H1 (cell line): ENCODE data around the gene NDC1. TPM values are rescaled to one million over a fixed set of nuclear protein-coding genes. Genes with fewer than 3 reads are reported as not detected.

Experiments
- CTCF ChIA-PET: fragments of 300-600 bp; sonication (Branson Sonifier 250); formaldehyde crosslinking; loops from one replicate; lab custom pipeline; 2021; ENCODE audit not compliant: partially characterized antibody; lab: Charles Lee
- POLR2A ChIA-PET: fragments of 300-600 bp; sonication (Branson Sonifier 250); formaldehyde crosslinking; loops from one replicate; lab custom pipeline; 2021; ENCODE audit warnings: inconsistent platforms; ENCODE audit not compliant: partially characterized antibody; lab: Charles Lee
- DNase-seq, 2 experiments: peaks; one replicate each; pipeline versions ENCODE4 v3.0.0 to v3.0.0-alpha.2; 2010 to 2022; ENCODE audit warnings: low spot score in 2 of 2, low read depth in 1 of 2, mixed read lengths in 1 of 2
- FAIRE-seq: peaks from 2 replicates; lab custom pipeline; 2011; peaks lifted over from hg19 to GRCh38; lab: Jason Lieb, UNC
- H2AFZ ChIP-seq: 2 replicates; pipeline ENCODE4 v1.8.1; 2012; ENCODE audit warnings: low read length, inconsistent platforms
- H2AK5ac ChIP-seq: 2 replicates; pipeline ENCODE4 v1.6.1; 2013; ENCODE audit warnings: low read depth, low read length
- H2BK120ac ChIP-seq: replicated peaks from 2 replicates; pipeline ENCODE3; 2013; ENCODE audit warnings: low read depth, low read length, inconsistent platforms
- H2BK12ac ChIP-seq: 2 replicates; pipeline ENCODE4 v1.6.1; 2013; ENCODE audit warnings: low read depth, low read length
- H2BK15ac ChIP-seq: 2 replicates; pipeline ENCODE4 v1.6.1; 2013; ENCODE audit warnings: low read length
- H2BK20ac ChIP-seq: 2 replicates; pipeline ENCODE4 v1.6.1; 2013; ENCODE audit warnings: low read length
- H2BK5ac ChIP-seq: 2 replicates; pipeline ENCODE4 v1.6.1; 2013; ENCODE audit warnings: low read depth, low read length
- H3K14ac ChIP-seq: 2 replicates; pipeline ENCODE4 v1.6.1; 2013; ENCODE audit warnings: inconsistent platforms; ENCODE audit not compliant: insufficient read length
- H3K18ac ChIP-seq: 2 replicates; pipeline ENCODE4 v1.6.1; 2013; ENCODE audit warnings: low read length; ENCODE audit errors: extremely low read depth
- H3K23ac ChIP-seq: 2 replicates; pipeline ENCODE4 v1.6.1; 2013; ENCODE audit warnings: inconsistent platforms; ENCODE audit not compliant: insufficient read length
- H3K23me2 ChIP-seq: 2 replicates; pipeline ENCODE4 v1.6.1; 2013; ENCODE audit warnings: low read depth, low read length
- H3K27ac ChIP-seq: 2 replicates; pipeline ENCODE4 v1.6.1; 2011; ENCODE audit warnings: low read depth, low read length, inconsistent platforms
- H3K27me3 ChIP-seq, 4 experiments: replicated peaks in 1 of 4; 1 replicate in 1 of 4; 2 replicates in 3 of 4; pipeline versions ENCODE4 v1.6.1 to v1.8.1; 2011 to 2013; ENCODE audit warnings: low read length in 3 of 4, mild to moderate bottlenecking in 3 of 4, inconsistent platforms in 2 of 4, mixed read lengths in 2 of 4, moderate library complexity in 1 of 4; ENCODE audit not compliant: control insufficient read depth in 3 of 4, insufficient read depth in 3 of 4; ENCODE audit errors: extremely low read depth in 1 of 4
- H3K36me3 ChIP-seq, 4 experiments: 2 replicates each; pipeline versions ENCODE4 v1.6.1 to v1.8.1; 2011 to 2013; ENCODE audit warnings: mild to moderate bottlenecking in 4 of 4, low read length in 3 of 4, moderate library complexity in 2 of 4, control low read depth in 1 of 4, inconsistent platforms in 1 of 4; ENCODE audit not compliant: insufficient read depth in 4 of 4, control insufficient read depth in 2 of 4
- H3K4ac ChIP-seq: replicated peaks from 2 replicates; pipeline ENCODE3; 2013; ENCODE audit warnings: low read length, low read depth, mixed read lengths, inconsistent platforms; ENCODE audit not compliant: insufficient read length
- H3K4me1 ChIP-seq, 4 experiments: replicated peaks in 1 of 4; 1 replicate in 1 of 4; 2 replicates in 3 of 4; pipeline versions ENCODE4 v1.6.1 to v1.8.1; 2011 to 2013; ENCODE audit warnings: low read length in 3 of 4, inconsistent platforms in 2 of 4, mixed read lengths in 1 of 4; ENCODE audit not compliant: insufficient read depth in 4 of 4, control insufficient read depth in 3 of 4
- H3K4me2 ChIP-seq, 2 experiments: 2 replicates each; pipeline versions ENCODE4 v1.6.1 to v1.8.1; 2011 to 2013; ENCODE audit warnings: low read depth in 2 of 2, low read length in 2 of 2, control low read depth in 1 of 2, inconsistent platforms in 1 of 2, mild to moderate bottlenecking in 1 of 2; ENCODE audit not compliant: insufficient read depth in 1 of 2
- H3K4me3 ChIP-seq, 4 experiments: fragments of 200-600, 300-600 bp in 1 of 4; sonication (generic), shearing (Covaris generic), sonication (Bioruptor Twin) in 1 of 4; 2 replicates each; pipeline versions ENCODE4 v1.5.1 to v1.8.1; 2011 to 2016; ENCODE audit warnings: low read length in 4 of 4, low read depth in 3 of 4, control low read depth in 2 of 4, inconsistent platforms in 2 of 4, mild to moderate bottlenecking in 2 of 4, mixed read lengths in 1 of 4, moderate library complexity in 1 of 4; ENCODE audit not compliant: insufficient read depth in 2 of 4; ENCODE audit errors: extremely low read depth in 1 of 4
- H3K56ac ChIP-seq: replicated peaks from 2 replicates; pipeline ENCODE3; 2013; ENCODE audit warnings: low read depth, mild to moderate bottlenecking, mixed read lengths, low read length, inconsistent platforms; ENCODE audit not compliant: insufficient read length
- H3K79me1 ChIP-seq: 2 replicates; pipeline ENCODE4 v1.6.1; 2013; ENCODE audit warnings: low read depth, low read length, control low read depth
- H3K79me2 ChIP-seq, 2 experiments: 2 replicates each; pipeline versions ENCODE4 v1.6.1 to v1.8.1; 2012 to 2013; ENCODE audit warnings: low read length in 2 of 2, mild to moderate bottlenecking in 2 of 2, inconsistent platforms in 1 of 2; ENCODE audit not compliant: insufficient read depth in 2 of 2, control insufficient read depth in 1 of 2
- H3K9ac ChIP-seq, 4 experiments: replicated peaks in 1 of 4; 1 replicate in 1 of 4; 2 replicates in 3 of 4; pipeline versions ENCODE4 v1.6.1 to v1.8.1; 2011 to 2013; ENCODE audit warnings: low read depth in 3 of 4, low read length in 3 of 4, control low read depth in 2 of 4, mild to moderate bottlenecking in 2 of 4, moderate library complexity in 2 of 4, inconsistent platforms in 1 of 4; ENCODE audit errors: extremely low read depth in 1 of 4
- H3K9me3 ChIP-seq, 2 experiments: 2 replicates each; pipeline versions ENCODE4 v1.6.1 to v1.8.1; 2012 to 2013; ENCODE audit warnings: mild to moderate bottlenecking in 2 of 2, moderate library complexity in 2 of 2, control low read depth in 1 of 2, inconsistent platforms in 1 of 2, low read depth in 1 of 2, low read length in 1 of 2, mixed read lengths in 1 of 2; ENCODE audit not compliant: insufficient read depth in 2 of 2
- H4K20me1 ChIP-seq, 2 experiments: replicated peaks in 1 of 2; 2 replicates each; pipeline versions ENCODE3 to v1.8.1; 2011 to 2013; ENCODE audit warnings: inconsistent platforms in 2 of 2, low read length in 2 of 2, mild to moderate bottlenecking in 1 of 2; ENCODE audit not compliant: insufficient read depth in 2 of 2, control insufficient read depth in 1 of 2
- H4K5ac ChIP-seq: 2 replicates; pipeline ENCODE4 v1.6.1; 2013; ENCODE audit warnings: low read length, low read depth, mixed read lengths, inconsistent platforms; ENCODE audit not compliant: insufficient read length
- H4K8ac ChIP-seq: 2 replicates; pipeline ENCODE4 v1.8.0; 2013; ENCODE audit warnings: mild to moderate bottlenecking, moderate library complexity, low read length, inconsistent platforms; ENCODE audit not compliant: insufficient read depth; ENCODE audit errors: extremely low read depth
- H4K91ac ChIP-seq: replicated peaks from 2 replicates; pipeline ENCODE3; 2013; ENCODE audit warnings: low read length, mixed read lengths, inconsistent platforms; ENCODE audit not compliant: insufficient read length
- ASH2L ChIP-seq: fragments of 200-600, 300-600 bp; sonication (generic); IDR thresholded peaks from one replicate; pipeline ENCODE4 v1.7.1; 2017; ENCODE audit warnings: low read length
- BACH1 ChIP-seq: IDR thresholded peaks from 2 replicates; pipeline ENCODE4 v1.6.1; 2012; ENCODE audit warnings: low read length, improper control_type of control experiment
- BCL11A ChIP-seq, 2 experiments: IDR thresholded peaks; one replicate each; pipeline ENCODE4 v1.6.1; 2011; ENCODE audit warnings: low read depth in 2 of 2, low read length in 2 of 2, mild to moderate bottlenecking in 2 of 2
- CHD1 ChIP-seq: IDR thresholded peaks from 2 replicates; pipeline ENCODE4 v1.6.1; 2012; ENCODE audit warnings: low read depth, low read length, improper control_type of control experiment
- KDM1A ChIP-seq: fragments of 200-600, 300-600 bp; sonication (generic); IDR thresholded peaks from 2 replicates; pipeline ENCODE4 v1.7.1; 2016; ENCODE audit warnings: mild to moderate bottlenecking, low read length, borderline replicate concordance
- NANOG ChIP-seq: IDR thresholded peaks from 2 replicates; pipeline ENCODE4 v1.6.1; 2011; ENCODE audit warnings: low read length, low read depth, mild to moderate bottlenecking, inconsistent platforms; ENCODE audit not compliant: insufficient read depth, poor library complexity, severe bottlenecking
- POLR2AphosphoS5 ChIP-seq: IDR thresholded peaks from 2 replicates; pipeline ENCODE4 v1.6.1; 2011; ENCODE audit warnings: low read depth, low read length
- RFX5 ChIP-seq: IDR thresholded peaks from 2 replicates; pipeline ENCODE4 v1.6.1; 2011; ENCODE audit warnings: low read depth, low read length, improper control_type of control experiment, borderline replicate concordance
- WGBS, 2 experiments: shearing (Covaris generic) in 1 of 2; methylation state at CpG; one replicate each; pipeline versions ENCODE4 v1.1.6 to v1.1.7; 2013 to 2015; ENCODE audit warnings: low lambda C conversion rate in 2 of 2, mixed read lengths in 2 of 2, inconsistent platforms in 1 of 2, low coverage in 1 of 2, missing lambda C conversion rate in 1 of 2; ENCODE audit not compliant: insufficient replicate concordance in 2 of 2, insufficient coverage in 1 of 2, insufficient read length in 1 of 2; ENCODE audit errors: extremely low coverage in 1 of 2, missing lambda C conversion rate in 1 of 2; 5-methylcytosine and 5-hydroxymethylcytosine counted together
- polyA plus RNA-seq, 7 experiments: library from polyadenylated mRNA; depleted of rRNA in 3 of 7; stranded (reverse) in 5 of 7; unstranded in 2 of 7; fragments of >200 nt in 5 of 7; fragments of 200-250 nt in 2 of 7; gene quantifications; 1 replicate in 5 of 7; 2 replicates in 1 of 7; 4 replicates in 1 of 7; pipeline versions ENCODE4 v1.2.1 to v1.2.3, GENCODE V29; 2011 to 2013; ENCODE audit warnings: missing spikeins in 2 of 7, mixed read lengths in 2 of 7
- total RNA-seq: library from RNA; stranded (reverse); fragmentation: NEBNext Ultra II Directional; extraction: Animal tissue kit (Norgen Biotek cat#: 25700); gene quantifications from 2 replicates; pipeline ENCODE4 v1.2.1, GENCODE V29; 2021
- TF ChIP-seq, protein P1 (sequence below), 3 experiments: IDR thresholded peaks; 1 replicate in 2 of 3; 2 replicates in 1 of 3; pipeline versions ENCODE4 v1.5.1 to v1.6.1; 2011; ENCODE audit warnings: low read length in 3 of 3, mild to moderate bottlenecking in 3 of 3, inconsistent platforms in 2 of 3, low read depth in 1 of 3, moderate library complexity in 1 of 3; ENCODE audit not compliant: insufficient read depth in 1 of 3; ENCODE audit errors: control extremely low read depth in 1 of 3
- TF ChIP-seq, protein P2 (sequence below): IDR thresholded peaks from 2 replicates; pipeline ENCODE4 v1.6.1; 2011; ENCODE audit warnings: low read depth, mild to moderate bottlenecking, low read length; ENCODE audit not compliant: insufficient read depth

Gene NDC1
- total and polyA plus RNA-seq, 2 of the 8 experiments (the other 6 are each of a cell fraction or from before 2014, with no cell fraction given): 62.9 to 66.1 TPM

DNA sequence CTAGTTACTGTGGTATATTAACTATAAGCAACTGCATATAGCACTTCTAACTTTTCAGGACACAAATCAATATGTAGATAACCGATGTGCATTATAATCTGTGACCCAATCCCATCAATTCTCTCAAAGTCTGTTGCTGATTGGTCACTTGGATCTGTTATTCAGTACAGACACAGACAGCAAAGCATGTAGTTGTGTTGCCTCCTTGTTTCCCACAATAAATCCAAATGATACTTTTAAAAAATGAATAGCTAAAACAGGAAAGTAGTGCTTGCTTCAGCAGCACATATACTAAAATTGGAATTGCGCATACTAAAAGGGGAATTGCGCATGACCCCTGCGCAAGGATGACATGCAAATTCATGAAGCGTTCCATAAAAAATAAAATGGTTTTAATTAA, 28.1 kb downstream of the NDC1 start:
- H3K9me3 ChIP-seq: no peaks in the 10 kb centered on the region
- no peak overlapping the region for H3K23ac ChIP-seq
- no peak overlapping the region for H3K56ac ChIP-seq
- no peaks in the 10 kb centered on the region for H3K27me3 ChIP-seq
- H2BK15ac ChIP-seq: no peak overlapping the region
- H4K91ac ChIP-seq: no peak overlapping the region
- FAIRE-seq: no peak
- no peak overlapping the region for H3K4me3 ChIP-seq
- H2AFZ ChIP-seq: no peak overlapping the region
- no peak overlapping the region for H4K8ac ChIP-seq
- CTCF ChIA-PET: interaction anchor here (0.8 to 1.8 kb wide), 6 partner anchors 8 to 150 kb away, joined by 3 to 9 read pairs (median 3); no protein-coding TSS in a partner anchor
- no peak overlapping the region for H3K4me2 ChIP-seq
- no peak overlapping the region for H3K18ac ChIP-seq
- H2BK5ac ChIP-seq: no peak overlapping the region
- no peak overlapping the region for H2BK120ac ChIP-seq
- no peak overlapping the region for H3K4ac ChIP-seq
- no peaks in the 10 kb centered on the region; a peak in 1 of 7 replicates for H3K4me1 ChIP-seq
- no peaks in the 10 kb centered on the region for H4K20me1 ChIP-seq
- DNase-seq: no peak
- 96% methylated on average over 5 of the region's 5 CpGs; no CpG with 5 or more reads in 1 of the 2 experiments for WGBS, 2 experiments
- no peak overlapping the region for H3K14ac ChIP-seq
- H2BK12ac ChIP-seq: no peak overlapping the region
- H3K27ac ChIP-seq: no peak overlapping the region
- H3K36me3 ChIP-seq: peaks cover 3 to 40% (median 10%) of the 10 kb centered on the region in 4 experiments; a peak in 7 of 8 replicates
- H2BK20ac ChIP-seq: no peak overlapping the region
- no peak for TF ChIP-seq BACH1
- no peak for TF ChIP-seq ASH2L
- TF ChIP-seq KDM1A: no peak
- TF ChIP-seq, protein P1, sequence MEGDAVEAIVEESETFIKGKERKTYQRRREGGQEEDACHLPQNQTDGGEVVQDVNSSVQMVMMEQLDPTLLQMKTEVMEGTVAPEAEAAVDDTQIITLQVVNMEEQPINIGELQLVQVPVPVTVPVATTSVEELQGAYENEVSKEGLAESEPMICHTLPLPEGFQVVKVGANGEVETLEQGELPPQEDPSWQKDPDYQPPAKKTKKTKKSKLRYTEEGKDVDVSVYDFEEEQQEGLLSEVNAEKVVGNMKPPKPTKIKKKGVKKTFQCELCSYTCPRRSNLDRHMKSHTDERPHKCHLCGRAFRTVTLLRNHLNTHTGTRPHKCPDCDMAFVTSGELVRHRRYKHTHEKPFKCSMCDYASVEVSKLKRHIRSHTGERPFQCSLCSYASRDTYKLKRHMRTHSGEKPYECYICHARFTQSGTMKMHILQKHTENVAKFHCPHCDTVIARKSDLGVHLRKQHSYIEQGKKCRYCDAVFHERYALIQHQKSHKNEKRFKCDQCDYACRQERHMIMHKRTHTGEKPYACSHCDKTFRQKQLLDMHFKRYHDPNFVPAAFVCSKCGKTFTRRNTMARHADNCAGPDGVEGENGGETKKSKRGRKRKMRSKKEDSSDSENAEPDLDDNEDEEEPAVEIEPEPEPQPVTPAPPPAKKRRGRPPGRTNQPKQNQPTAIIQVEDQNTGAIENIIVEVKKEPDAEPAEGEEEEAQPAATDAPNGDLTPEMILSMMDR (IDR thresholded peaks at IDR 0.05; ENCODE audit: control extremely low read depth in 1 of 3, insufficient read depth in 1 of 3, low read depth in 1 of 3, low read length in 3 of 3): no peak
- TF ChIP-seq CHD1: no peak
- TF ChIP-seq, protein P2, sequence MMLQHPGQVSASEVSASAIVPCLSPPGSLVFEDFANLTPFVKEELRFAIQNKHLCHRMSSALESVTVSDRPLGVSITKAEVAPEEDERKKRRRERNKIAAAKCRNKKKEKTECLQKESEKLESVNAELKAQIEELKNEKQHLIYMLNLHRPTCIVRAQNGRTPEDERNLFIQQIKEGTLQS: no peak
- TF ChIP-seq POLR2AphosphoS5: no peak
- no peak for TF ChIP-seq NANOG
- no peak for TF ChIP-seq BCL11A (IDR thresholded peaks at IDR 0.05; ENCODE audit: low read depth in 2 of 2, low read length in 2 of 2)
- no peak for TF ChIP-seq RFX5
- no peak overlapping the region for H2AK5ac ChIP-seq
- POLR2A ChIA-PET: interaction anchor here (1.3 kb wide), 1 partner anchor 17 kb away, joined by 3 read pairs; no protein-coding TSS in a partner anchor
- H3K79me1 ChIP-seq: no peaks in the 10 kb centered on the region; the same call in 1 of the 2 replicates
- H4K5ac ChIP-seq: no peak overlapping the region
- H3K79me2 ChIP-seq: peaks cover 0 to 10% of the 10 kb centered on the region in 2 experiments; a peak in 2 of 4 replicates
- H3K9ac ChIP-seq: no peak overlapping the region
- H3K23me2 ChIP-seq: no peaks in the 10 kb centered on the region
